Vagina (tissue), 2 donors: ENCODE results near the gene GUCY1A2.

ENCODE experiments used
- CTCF ChIP-seq, 3 experiments: fragments of 450-650 bp in 2 of 3; fragments of 200-600 bp in 1 of 3; sonication (generic) in 1 of 3; IDR thresholded peaks; one replicate each; pipeline ENCODE4 v1.5.1; 2017 to 2019; ENCODE audit warnings: antibody characterized with exemption in 3 of 3, mild to moderate bottlenecking in 2 of 3, moderate library complexity in 2 of 3
- POLR2A ChIP-seq, 2 donors: fragments of 450-650 bp; IDR thresholded peaks; one replicate each; pipeline ENCODE4 v1.6.1; 2017; ENCODE audit warnings: antibody characterized with exemption in 2 of 2, mild to moderate bottlenecking in 2 of 2, moderate library complexity in 2 of 2

- TF ChIP-seq CTCF (IDR thresholded peaks at IDR 0.05), result no peak
- TF ChIP-seq POLR2A (IDR thresholded peaks at IDR 0.05), result no peak
These were observed 232.2 kb downstream of the GUCY1A2 start for GRCh38 chr11:106785913-106786650.
